HEK293T (cell line): Measurements from ENCODE around the gene SLC9A8.

Experiments
- ARNT ChIP-seq: fragments of 450-650 bp; IDR thresholded peaks from 2 replicates; pipeline ENCODE4 v1.6.1; 2017; ENCODE audit warnings: mild to moderate bottlenecking
- BHLHE40 ChIP-seq: fragments of 450-650 bp; IDR thresholded peaks from 2 replicates; pipeline ENCODE4 v1.6.1; 2016; ENCODE audit warnings: mild to moderate bottlenecking, moderate library complexity, borderline replicate concordance
- ELF4 ChIP-seq: fragments of 450-650 bp; IDR thresholded peaks from 2 replicates; pipeline ENCODE4 v1.6.1; 2017; ENCODE audit warnings: antibody characterized with exemption
- FOXK2 ChIP-seq: fragments of 450-650 bp; IDR thresholded peaks from 2 replicates; pipeline ENCODE4 v1.6.1; 2016; ENCODE audit warnings: mild to moderate bottlenecking
- HDGF ChIP-seq: fragments of 450-650 bp; IDR thresholded peaks from 2 replicates; pipeline ENCODE4 v1.6.1; 2017; ENCODE audit warnings: antibody characterized with exemption, borderline replicate concordance
- L3MBTL2 ChIP-seq: fragments of 450-650 bp; conservative IDR thresholded peaks from 2 replicates; pipeline ENCODE4 v1.6.1; 2016; ENCODE audit warnings: mild to moderate bottlenecking
- NFRKB ChIP-seq: fragments of 450-650 bp; IDR thresholded peaks from 2 replicates; pipeline ENCODE4 v1.6.1; 2016; ENCODE audit warnings: mild to moderate bottlenecking, moderate library complexity
- PKNOX1 ChIP-seq: fragments of 450-650 bp; IDR thresholded peaks from 2 replicates; pipeline ENCODE4 v1.6.1; 2016
- SP1 ChIP-seq: fragments of 450-650 bp; IDR thresholded peaks from 2 replicates; pipeline ENCODE4 v1.6.1; 2017
- TARDBP ChIP-seq: fragments of 450-650 bp; IDR thresholded peaks from 2 replicates; pipeline ENCODE4 v1.6.1; 2016
- ZNF384 ChIP-seq: fragments of 450-650 bp; IDR thresholded peaks from 2 replicates; pipeline ENCODE4 v1.6.1; 2016

GRCh38 chr20:49890471-49891361, 78.1 kb downstream of the SLC9A8 start:
- TF ChIP-seq TARDBP (no peak), BHLHE40 (no peak), SP1 (no peak), ZNF384 (no peak), FOXK2 (no peak), ELF4 (no peak), HDGF (no peak), PKNOX1 (no peak), NFRKB (no peak), ARNT (no peak), L3MBTL2 (no peak)
